GM10266 (cell line): Measurements from ENCODE around the gene SLC17A4.

Source experiments
- DNase-seq: peaks from one replicate; pipeline ENCODE4 v3.0.0; 2012; ENCODE audit errors: extremely low spot score
- CTCF ChIP-seq: IDR thresholded peaks from 2 replicates; pipeline ENCODE4 v1.5.1; 2012; ENCODE audit warnings: mild to moderate bottlenecking, low read depth; ENCODE audit not compliant: control insufficient read depth, insufficient read depth; ENCODE audit errors: missing control alignments

The SLC17A4 gene

GRCh38 chr6:25768566-25768965 is 14.0 kb downstream of the SLC17A4 start:
- no peak for DNase-seq
- TF ChIP-seq CTCF: no peak

GRCh38 chr6:25769983-25770382 is 15.4 kb downstream of the SLC17A4 start:
- DNase-seq: no peak

GRCh38 chr6:25774120-25774715 is 19.7 kb downstream of the SLC17A4 start:
- TF ChIP-seq CTCF: no peak
- DNase-seq: no peak

More at GRCh38 chr6:25769983-25770382, 15.4 kb downstream of the SLC17A4 start:
- no peak for TF ChIP-seq CTCF

GRCh38 chr6:25777031-25777430 is 22.5 kb downstream of the SLC17A4 start:
- no peak for DNase-seq
- no peak for TF ChIP-seq CTCF

- no peak for DNase-seq
- no peak for TF ChIP-seq CTCF
Measured at GRCh38 chr6:25777856-25778649, 23.5 kb downstream of the SLC17A4 start.

GRCh38 chr6:25781134-25781533 is 26.6 kb downstream of the SLC17A4 start:
- no peak for DNase-seq
- no peak for TF ChIP-seq CTCF

- TF ChIP-seq CTCF: no peak
- DNase-seq: no peak
Measured at GRCh38 chr6:25787428-25787827, 32.9 kb downstream of the SLC17A4 start.
